HG02610 (cell line): ENCODE measurements around the gene NLGN4Y.

Experiments used
- ATAC-seq: cut with Tn5 transposase; IDR thresholded peaks from one replicate; pipeline ENCODE4 v1.9.1; 2021; ENCODE audit warnings: mild to moderate bottlenecking, moderate library complexity; ENCODE audit not compliant: unreplicated experiment

The NLGN4Y gene

DNA sequence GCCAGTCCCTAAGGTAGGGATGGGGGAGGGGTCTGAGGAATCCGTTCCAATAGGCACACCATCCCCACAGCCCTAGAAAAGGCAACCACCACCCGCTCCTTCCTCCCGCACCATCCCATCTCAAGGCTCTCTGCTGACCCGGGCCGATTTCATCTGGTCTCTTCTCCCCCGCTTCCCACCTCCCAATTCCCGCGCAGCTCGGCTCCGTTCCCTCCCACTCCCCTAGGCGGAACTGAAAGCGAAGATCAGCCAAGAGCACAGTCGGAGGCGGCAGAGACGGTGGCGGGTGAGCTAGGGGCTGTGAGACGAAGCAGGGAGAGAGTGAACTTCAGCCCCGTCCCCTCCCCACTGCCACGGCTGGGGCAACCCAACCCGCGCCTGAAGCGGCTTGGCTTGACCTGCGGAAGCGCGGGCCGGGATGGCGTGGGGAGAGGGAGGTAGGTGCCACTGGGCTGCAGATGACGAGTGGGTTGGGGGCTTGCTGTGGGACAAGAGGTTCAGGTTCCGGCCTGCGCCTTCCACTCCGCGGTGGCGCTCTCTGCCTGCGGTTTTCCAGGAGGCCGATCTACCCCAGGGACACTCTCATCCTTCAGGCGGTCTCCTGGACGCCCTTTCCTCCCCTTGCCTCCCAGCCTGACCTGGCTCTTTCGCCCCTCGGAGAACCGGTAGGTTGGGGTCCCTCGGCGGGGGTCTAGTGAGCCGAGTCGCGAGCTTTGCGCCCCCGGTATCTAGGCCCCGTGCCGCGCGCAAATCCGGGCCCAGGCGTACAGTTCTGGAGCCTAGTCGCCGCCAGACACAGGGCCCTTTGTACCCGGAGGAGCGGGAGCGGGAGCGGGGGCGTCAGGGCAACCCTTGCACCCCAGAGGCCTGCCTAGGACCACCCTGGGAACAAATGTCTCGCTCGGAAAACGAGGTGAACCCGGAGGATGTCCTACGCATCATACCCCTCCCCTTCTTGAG is at the start of gene NLGN4Y:
NLGN4Y (plus strand) TSS at position 258 of the 960 bp plus-strand sequence. CDS start 97,591 bp downstream, outside the sequence.
- peak; percentile 74 for ATAC-seq

GRCh38 chrY:14485935-14486334 is 38.4 kb upstream of the NLGN4Y start:
- peak; percentile 40 for ATAC-seq

- ATAC-seq, result no peak
These were observed 34.1 kb upstream of the NLGN4Y start for GRCh38 chrY:14490226-14490625.

DNA sequence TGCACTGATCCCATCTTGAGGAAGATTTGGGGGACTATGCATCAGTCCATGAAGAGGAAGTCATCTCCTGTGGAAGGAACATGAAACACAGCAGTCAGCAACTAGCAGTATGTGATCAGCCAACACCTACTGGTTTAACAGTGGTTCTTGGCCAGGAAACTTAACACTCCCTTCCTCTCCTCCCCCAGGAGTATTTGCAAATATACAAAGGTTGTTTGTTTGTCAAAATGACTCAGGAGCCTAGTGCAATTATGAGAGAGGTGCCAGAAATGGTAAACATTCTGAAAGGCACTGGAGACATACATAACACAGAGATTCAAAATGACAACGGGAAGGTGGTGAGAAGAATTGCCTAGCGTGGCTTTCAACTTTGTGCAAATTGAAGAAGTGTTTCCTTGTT is 26.3 kb upstream of the NLGN4Y start:
- ATAC-seq, result no peak

DNA sequence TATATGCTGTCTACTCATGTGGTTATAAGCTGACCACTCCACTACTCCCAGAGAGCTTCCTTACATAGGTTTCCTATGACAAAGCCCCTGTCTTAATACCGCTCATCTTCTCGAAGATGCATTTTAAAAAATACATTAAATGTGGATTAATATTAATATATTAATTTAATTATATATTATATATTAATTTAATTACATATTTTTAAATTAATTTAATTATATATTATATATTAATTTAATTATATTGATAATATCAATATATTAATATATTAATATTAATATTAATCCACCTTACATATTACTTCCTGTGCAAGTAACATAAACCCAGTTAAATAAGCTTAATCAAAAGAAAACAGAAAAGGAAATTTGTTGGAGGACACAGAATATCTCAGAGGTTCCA is 19.7 kb upstream of the NLGN4Y start:
- ATAC-seq, result no peak

DNA sequence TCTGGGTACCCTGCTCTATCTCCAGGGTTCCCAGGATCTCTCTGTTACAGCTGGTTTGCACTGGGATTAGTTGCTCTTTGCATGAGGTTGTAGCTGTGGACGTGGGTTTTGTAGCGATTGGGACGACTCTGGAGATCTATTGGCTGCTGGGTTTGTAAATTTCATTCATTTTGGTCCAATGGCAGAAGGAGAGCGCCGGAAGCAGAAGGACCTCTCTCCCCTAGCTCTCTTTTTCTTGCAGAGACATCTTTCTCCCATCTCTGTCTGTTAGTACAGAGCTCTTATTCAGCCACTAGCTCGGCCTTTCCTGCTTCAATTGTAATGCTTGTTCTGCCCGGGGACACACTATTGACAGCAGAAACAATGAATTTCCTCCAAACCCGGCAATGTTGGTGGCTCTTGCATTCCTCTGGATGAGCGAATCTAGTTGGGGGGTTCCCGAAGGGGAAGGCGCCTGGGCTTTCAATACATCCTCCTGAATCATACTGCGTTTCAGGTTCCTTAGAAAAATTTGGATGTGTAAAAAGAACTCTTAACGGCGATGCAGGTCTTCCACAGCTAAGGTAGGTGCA is 1.9 kb upstream of the NLGN4Y start:
- ATAC-seq, result peak; percentile 43

GRCh38 chrY:14523491-14524271 is 648 bp upstream of the NLGN4Y start:
- no peak for ATAC-seq

GRCh38 chrY:14525315-14525714 is 986 bp downstream of the NLGN4Y start:
- ATAC-seq, result no peak

DNA sequence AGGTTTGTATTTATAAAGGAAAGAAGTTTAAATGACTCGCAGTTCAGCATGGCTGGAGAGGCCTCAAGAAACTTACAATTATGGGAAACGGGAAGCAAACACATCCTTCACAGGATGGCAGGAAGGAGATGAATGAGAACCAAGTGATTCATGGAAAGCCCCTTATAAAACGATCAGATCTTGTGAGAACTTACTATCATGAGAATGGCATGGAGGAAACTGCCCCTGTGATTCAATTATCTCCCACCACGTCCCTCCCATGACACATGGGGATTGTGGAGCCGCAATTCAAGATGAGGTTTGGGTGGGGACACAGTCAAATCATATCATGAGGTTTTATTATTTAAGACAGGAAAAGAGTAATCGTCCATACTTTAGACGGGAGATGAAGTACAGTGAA is 4.0 kb downstream of the NLGN4Y start:
- no peak for ATAC-seq

DNA sequence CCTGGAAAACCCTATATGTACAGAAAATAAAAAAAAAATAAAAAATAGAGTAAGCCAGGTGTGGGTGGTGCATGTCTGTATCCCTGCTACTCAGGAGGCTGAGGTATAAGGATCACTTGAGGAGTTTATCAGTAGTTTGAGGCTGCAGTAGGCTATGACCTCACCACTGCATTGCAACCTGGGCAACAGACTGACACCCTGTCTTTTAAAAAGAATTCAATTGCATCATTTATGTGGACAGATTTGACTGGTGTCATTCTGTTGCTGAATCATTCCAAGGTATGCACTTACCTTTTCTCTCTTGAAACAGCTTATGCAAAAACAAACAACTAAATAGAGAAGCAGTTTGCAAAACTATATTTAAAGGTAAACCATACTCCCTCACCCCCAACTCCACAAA is 12.4 kb downstream of the NLGN4Y start:
- no peak for ATAC-seq

DNA sequence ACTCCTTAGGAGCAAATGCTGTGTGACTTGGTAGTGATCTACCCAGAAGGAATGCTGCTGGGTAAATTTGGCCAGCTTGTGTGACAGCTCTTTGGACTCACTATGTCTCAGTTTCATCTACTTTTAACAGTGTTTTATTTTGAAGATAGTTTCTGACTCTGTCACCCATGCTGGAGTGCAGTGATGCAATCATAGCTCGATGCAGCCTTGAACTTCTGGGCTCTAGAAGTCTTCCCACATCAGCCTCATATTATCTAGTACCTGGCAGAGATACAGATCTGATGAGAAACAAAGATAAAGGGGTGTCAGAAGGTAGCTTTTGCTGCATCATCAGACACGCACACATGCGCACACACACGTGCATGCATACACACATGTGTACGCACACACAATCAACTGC is 19.2 kb downstream of the NLGN4Y start:
- no peak for ATAC-seq

- no peak for ATAC-seq
These were observed 57.0 kb downstream of the NLGN4Y start for GRCh38 chrY:14581294-14581693.

GRCh38 chrY:14586725-14587124 is 62.4 kb downstream of the NLGN4Y start:
- no peak for ATAC-seq

- ATAC-seq, result no peak
These were observed 77.0 kb downstream of the NLGN4Y start for GRCh38 chrY:14601372-14601771.

DNA sequence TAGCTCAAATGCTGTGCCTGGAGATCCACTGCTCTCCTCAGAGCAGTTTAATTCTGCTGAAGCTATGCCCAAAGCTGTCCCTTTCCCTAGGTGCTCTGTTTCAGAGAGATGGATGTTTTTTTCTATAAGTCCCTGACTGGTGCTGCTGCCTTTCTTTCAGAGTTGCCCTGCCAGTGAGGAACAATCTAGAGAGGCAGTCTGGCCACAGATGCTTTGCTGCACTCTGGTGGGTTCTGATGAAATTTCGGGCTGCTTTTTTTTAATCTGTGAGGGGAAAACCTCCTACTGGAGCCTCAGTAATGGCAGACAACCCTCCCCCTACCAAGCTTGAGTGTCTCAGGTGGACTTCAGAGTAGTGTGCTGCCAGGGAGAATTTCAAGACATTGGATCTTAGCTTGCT is 93.3 kb downstream of the NLGN4Y start:
- no peak for ATAC-seq

GRCh38 chrY:14618513-14618912 is 94.2 kb downstream of the NLGN4Y start:
- no peak for ATAC-seq

- ATAC-seq, result no peak
These were observed 103.9 kb downstream of the NLGN4Y start for GRCh38 chrY:14628208-14628607.

DNA sequence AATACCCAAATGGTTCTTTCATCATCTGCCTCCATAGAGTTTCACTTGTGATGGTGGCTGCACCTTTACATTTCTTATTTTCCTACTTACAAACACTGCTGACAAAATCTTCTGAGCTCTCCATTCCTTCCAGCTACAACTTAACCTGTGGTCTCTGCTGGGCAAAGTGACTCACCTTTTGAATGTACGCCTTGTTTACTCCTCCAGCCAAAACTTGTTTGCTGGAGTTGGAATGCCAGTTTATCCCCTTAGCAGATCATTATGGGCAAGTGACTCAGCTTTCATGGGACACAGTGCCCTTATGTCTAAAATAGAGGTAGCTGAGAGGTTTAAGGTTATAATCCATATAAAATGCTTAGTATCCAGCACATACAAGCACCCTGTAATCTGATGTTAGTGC is 107.3 kb downstream of the NLGN4Y start:
- peak; percentile 44 for ATAC-seq

DNA sequence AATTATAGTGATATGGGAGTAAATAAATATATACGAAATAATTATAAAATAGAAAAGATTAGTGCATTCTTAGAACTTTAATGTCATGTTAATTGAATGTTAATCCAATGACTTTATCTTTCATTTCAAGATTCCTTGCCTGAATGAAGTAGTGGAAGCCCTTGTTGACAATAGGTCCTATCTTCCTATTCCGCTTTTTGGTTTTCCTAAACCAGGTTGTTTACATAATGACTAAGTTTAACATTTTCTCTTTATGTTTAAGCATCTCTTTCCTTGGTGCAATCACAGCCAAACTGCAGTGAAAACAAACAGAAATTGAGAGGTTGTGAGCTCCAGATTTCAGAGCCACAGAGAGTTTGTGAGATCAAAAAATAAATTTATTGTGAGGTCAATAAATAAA is 109.4 kb downstream of the NLGN4Y start:
- ATAC-seq, result no peak

- ATAC-seq, result no peak
These were observed 110.6 kb downstream of the NLGN4Y start for GRCh38 chrY:14634954-14635353.

- ATAC-seq, result no peak
These were observed 113.2 kb downstream of the NLGN4Y start for GRCh38 chrY:14637551-14637950.

GRCh38 chrY:14641853-14642252 is 117.5 kb downstream of the NLGN4Y start:
- no peak for ATAC-seq
